A673 (cell line): ENCODE data around the gene SELENOT. TPM values are rescaled to one million over a fixed set of nuclear protein-coding genes. Genes with fewer than 3 reads are reported as not detected.

ENCODE experiments used
- BruUV-seq: library from RNA; stranded (reverse); fragments of 400-500 nt; replicated peaks from 2 replicates; lab custom pipeline; 2021; lab: Mats Ljungman, UMichigan
- CTCF ChIA-PET: fragments of 300-600 bp; sonication (Branson Sonifier 250); formaldehyde crosslinking; loops from one replicate; lab custom pipeline; 2022; ENCODE audit warnings: antibody characterized with exemption; lab: Charles Lee
- POLR2A ChIA-PET: fragments of 300-600 bp; sonication (Branson Sonifier 250); formaldehyde crosslinking; loops from one replicate; lab custom pipeline; 2022; ENCODE audit warnings: antibody characterized with exemption; ENCODE audit not compliant: low non-redundant PET; lab: Charles Lee
- DNase-seq: peaks from one replicate; pipeline ENCODE4 v3.0.0-alpha.2; 2015; ENCODE audit warnings: low spot score
- H3K27ac ChIP-seq: fragments of 200-600 bp; sonication (generic); 2 replicates; pipeline ENCODE4 v1.5.1; 2016; ENCODE audit warnings: mixed run types, low read depth, mild to moderate bottlenecking, mixed read lengths, antibody characterized with exemption, low read length; ENCODE audit not compliant: poor library complexity, severe bottlenecking
- H3K27me3 ChIP-seq: fragments of 200-600 bp; sonication (generic); replicated peaks from 2 replicates; pipeline ENCODE4 v1.6.1; 2017; ENCODE audit warnings: mixed run types, low read depth, mild to moderate bottlenecking, mixed read lengths, antibody characterized with exemption, low read length; ENCODE audit not compliant: insufficient read depth, poor library complexity
- H3K36me3 ChIP-seq: fragments of 200-600 bp; sonication (generic); 2 replicates; pipeline ENCODE4 v1.6.1; 2016; ENCODE audit warnings: mixed run types, mild to moderate bottlenecking, mixed read lengths, antibody characterized with exemption, low read length; ENCODE audit not compliant: insufficient read depth, poor library complexity, severe bottlenecking
- H3K4me1 ChIP-seq: fragments of 200-600 bp; sonication (generic); 2 replicates; pipeline ENCODE4 v1.6.1; 2017; ENCODE audit warnings: mixed run types, mild to moderate bottlenecking, mixed read lengths, antibody characterized with exemption, low read length; ENCODE audit not compliant: insufficient read depth, poor library complexity, severe bottlenecking
- H3K4me3 ChIP-seq: fragments of 200-600 bp; sonication (generic); 2 replicates; pipeline ENCODE4 v1.5.1; 2016; ENCODE audit warnings: low read depth, mixed run types, mild to moderate bottlenecking, mixed read lengths, low read length; ENCODE audit not compliant: poor library complexity, severe bottlenecking
- H3K9me3 ChIP-seq: fragments of 200-600 bp; sonication (generic); 2 replicates; pipeline ENCODE4 v1.6.1; 2016; ENCODE audit warnings: mixed run types, low read depth, mild to moderate bottlenecking, mixed read lengths, antibody characterized with exemption, low read length; ENCODE audit not compliant: poor library complexity, severe bottlenecking
- CTCF ChIP-seq: fragments of 300-800, 200-600 bp; sonication (generic); conservative IDR thresholded peaks from 2 replicates; pipeline ENCODE4 v1.5.1; 2017; ENCODE audit warnings: low read depth, mild to moderate bottlenecking, antibody characterized with exemption, low read length, moderate library complexity, mixed read lengths
- EZH2 ChIP-seq: fragments of 200-600 bp; sonication (generic); IDR thresholded peaks from 2 replicates; pipeline ENCODE4 v1.6.1; 2017; ENCODE audit warnings: borderline replicate concordance, low read depth, mild to moderate bottlenecking, mixed read lengths, antibody characterized with exemption, low read length; ENCODE audit not compliant: poor library complexity, severe bottlenecking
- intact Hi-C: fragments of 100-400 bp; cut with micrococcal nuclease; formaldehyde crosslinking; loops from one replicate; pipeline ENCODE4 v1.10.0; 2022; ENCODE audit not compliant: unreplicated experiment
- total RNA-seq: library from RNA; stranded (reverse); gene quantifications from 2 replicates; pipeline ENCODE4 v1.2.3, GENCODE V29; 2021

SELENOT gene
- total RNA-seq, 1 experiment from 2014 or later, result 108 TPM

- no peak for DNase-seq
- Histone ChIP-seq H3K4me1 (no peaks in the 10 kb centered on the region), H3K27ac (no peak overlapping the region), H3K4me3 (no peak overlapping the region), H3K27me3 (no peaks in the 10 kb centered on the region), H3K9me3 (no peaks in the 10 kb centered on the region), H3K36me3 (peaks cover 61% of the 10 kb centered on the region)
- BruUV-seq, result no TSS peak
- POLR2A ChIA-PET, result no interaction called here
- intact Hi-C loops, result no loop called here
- TF ChIP-seq EZH2 (no peak), CTCF (no peak)
- CTCF ChIA-PET, result no interaction called here
Observed at GRCh38 chr3:150583028-150583427, 20.1 kb upstream of the SELENOT start.

DNA sequence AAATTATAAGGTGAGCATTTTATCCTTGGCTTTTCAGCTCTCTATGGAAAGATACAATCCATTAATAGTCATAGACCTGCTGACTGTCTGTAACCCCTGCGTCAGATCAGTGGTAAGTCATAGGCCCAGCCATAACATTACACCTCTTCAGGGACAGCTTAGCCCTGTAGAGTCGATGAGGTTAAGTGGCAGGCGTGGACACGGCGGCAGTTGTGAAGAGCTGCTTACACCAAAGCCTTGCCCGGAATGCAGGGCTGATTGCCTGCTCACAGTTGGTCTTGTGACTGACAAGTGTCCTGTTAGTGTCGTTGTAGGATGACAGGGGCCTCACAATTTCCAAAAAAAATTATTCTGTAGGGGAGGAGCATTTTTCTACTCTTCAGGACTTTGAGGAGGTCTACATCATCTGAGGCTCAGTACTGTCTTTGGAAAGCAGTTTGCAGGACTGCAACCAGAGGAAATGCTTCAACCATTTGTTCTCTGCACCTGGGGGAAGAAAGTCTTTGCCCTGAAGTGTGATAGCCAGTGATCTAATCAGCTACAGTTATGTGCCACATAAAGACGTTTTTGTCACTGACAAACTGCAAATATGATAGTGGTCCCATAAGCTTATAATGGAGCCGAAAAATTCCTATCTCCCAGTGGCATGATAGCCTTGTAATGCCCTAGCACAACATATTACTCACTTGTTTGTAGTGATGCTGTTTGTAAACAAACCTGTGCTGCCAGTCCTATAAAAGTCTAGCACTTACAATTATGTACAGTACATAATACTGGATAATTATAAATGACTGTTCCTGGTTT, 14.9 kb upstream of the SELENOT start:
- intact Hi-C loops, result no loop called here
- H3K27ac ChIP-seq, result no peak overlapping the region
- H3K27me3 ChIP-seq, result no peaks in the 10 kb centered on the region
- H3K36me3 ChIP-seq, result peaks cover 27% of the 10 kb centered on the region
- ChIA-PET POLR2A (no interaction called here), CTCF (no interaction called here)
- DNase-seq, result no peak
- TF ChIP-seq CTCF, result no peak
- TF ChIP-seq EZH2, result no peak
- H3K4me3 ChIP-seq, result no peak overlapping the region
- no peaks in the 10 kb centered on the region for H3K9me3 ChIP-seq
- BruUV-seq, result no TSS peak
- no peaks in the 10 kb centered on the region for H3K4me1 ChIP-seq

- DNase-seq, result no peak
- POLR2A ChIA-PET, result interaction anchor here (0.6 kb wide), 1 partner anchor 37 kb away, joined by 12 read pairs; no protein-coding TSS in a partner anchor
- TF ChIP-seq CTCF (no peak), EZH2 (no peak)
- intact Hi-C loops, result loop anchor here (10.0 kb wide), 1 partner anchor 275 kb away; no protein-coding TSS in a partner anchor
- Histone ChIP-seq H3K4me3 (no peak overlapping the region), H3K36me3 (peaks cover 12% of the 10 kb centered on the region), H3K9me3 (no peaks in the 10 kb centered on the region), H3K27ac (no peak overlapping the region), H3K4me1 (no peaks in the 10 kb centered on the region), H3K27me3 (no peaks in the 10 kb centered on the region)
- BruUV-seq, result no TSS peak
- CTCF ChIA-PET, result no interaction called here
Observed at GRCh38 chr3:150589759-150590158, 13.4 kb upstream of the SELENOT start.
